Endothelial cell (in vitro differentiated cells): ENCODE measurements around the gene SERTAD1. TPM values are rescaled to one million over a fixed set of nuclear protein-coding genes. Genes with fewer than 3 reads are reported as not detected.

Source experiments
- DNase-seq: peaks from one replicate; pipeline ENCODE4 v3.0.0; 2021; ENCODE audit warnings: low spot score
- H3K27ac Mint-ChIP-seq: one replicate; pipeline ENCODE4 v1.8.0; 2021; ENCODE audit warnings: mixed read lengths, inconsistent platforms; ENCODE audit not compliant: unreplicated experiment
- H3K27me3 Mint-ChIP-seq: one replicate; pipeline ENCODE4 v1.8.0; 2021; ENCODE audit warnings: mild to moderate bottlenecking, moderate library complexity, mixed read lengths, inconsistent platforms; ENCODE audit not compliant: unreplicated experiment
- H3K36me3 Mint-ChIP-seq: one replicate; pipeline ENCODE4 v1.8.0; 2021; ENCODE audit warnings: mild to moderate bottlenecking, low read depth, mixed read lengths, inconsistent platforms; ENCODE audit not compliant: unreplicated experiment
- H3K4me1 Mint-ChIP-seq: one replicate; pipeline ENCODE4 v1.8.0; 2021; ENCODE audit warnings: mild to moderate bottlenecking, mixed read lengths, inconsistent platforms; ENCODE audit not compliant: unreplicated experiment
- H3K4me3 Mint-ChIP-seq: one replicate; pipeline ENCODE4 v1.8.0; 2021; ENCODE audit warnings: mild to moderate bottlenecking, mixed read lengths, inconsistent platforms; ENCODE audit not compliant: unreplicated experiment
- H3K9me3 Mint-ChIP-seq: one replicate; pipeline ENCODE4 v1.8.0; 2021; ENCODE audit warnings: mixed read lengths, inconsistent platforms; ENCODE audit not compliant: unreplicated experiment
- total RNA-seq: library from RNA; stranded (reverse); fragmentation: NEBNext Ultra II Directional; extraction: Animal tissue kit (Norgen Biotek cat#: 25700); gene quantifications from one replicate; pipeline ENCODE4 v1.2.1, GENCODE V29; 2021; ENCODE audit not compliant: unreplicated experiment
- TF ChIP-seq, protein P1 (sequence below): fragments of 200-600 bp; sonication (generic); IDR thresholded peaks from one replicate; pipeline ENCODE4 v1.5.0; 2021; ENCODE audit warnings: antibody characterized with exemption; ENCODE audit not compliant: unreplicated experiment

SERTAD1 gene
- total RNA-seq, 1 donor from 2014 or later = 11.8 TPM

DNA sequence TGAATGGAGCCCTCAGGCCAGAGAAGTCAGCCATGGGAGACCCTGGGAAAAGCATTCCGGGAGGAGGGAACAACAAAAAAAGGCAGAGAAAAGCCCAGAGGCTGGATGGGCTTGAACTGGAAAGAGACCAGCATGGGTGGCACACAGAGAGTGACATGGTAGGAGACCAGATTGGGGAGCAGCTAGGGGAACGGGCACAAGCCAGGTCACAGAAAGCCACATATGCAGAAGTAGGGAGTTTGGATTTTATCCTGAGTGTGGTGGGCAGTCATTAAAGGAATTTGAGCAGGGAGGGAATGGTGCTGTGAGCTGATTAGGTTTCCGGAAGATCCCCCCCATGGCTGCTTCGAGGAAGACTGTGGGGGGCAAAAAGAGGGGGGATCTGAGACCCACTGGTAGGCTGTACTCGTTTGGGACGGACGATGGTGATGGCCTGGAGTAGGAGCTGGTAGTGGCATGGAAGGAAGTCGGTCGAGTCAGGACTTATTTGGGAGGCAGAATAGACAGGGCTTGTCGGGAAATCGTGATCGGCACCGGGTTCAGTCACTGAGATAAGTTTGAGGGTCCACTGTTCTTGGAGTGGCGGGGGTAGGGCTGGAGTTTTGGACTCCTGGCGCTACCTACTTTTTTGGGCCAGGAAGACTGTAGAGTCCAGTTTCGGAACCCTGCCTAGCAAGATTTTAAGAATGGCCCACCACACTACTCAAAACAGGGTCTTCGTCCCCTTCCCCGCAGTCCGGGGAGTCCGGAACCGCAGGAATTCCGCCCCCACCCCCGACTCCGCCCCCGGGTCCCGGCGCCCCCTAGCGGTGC, 949 bp downstream of the SERTAD1 start:
- H3K27ac Mint-ChIP-seq = peak overlapping the region; percentile 99
- H3K9me3 Mint-ChIP-seq = no peaks in the 10 kb centered on the region
- H3K36me3 Mint-ChIP-seq = peaks cover 4% of the 10 kb centered on the region
- H3K4me1 Mint-ChIP-seq = peaks cover 11% of the 10 kb centered on the region
- TF ChIP-seq, protein P1, sequence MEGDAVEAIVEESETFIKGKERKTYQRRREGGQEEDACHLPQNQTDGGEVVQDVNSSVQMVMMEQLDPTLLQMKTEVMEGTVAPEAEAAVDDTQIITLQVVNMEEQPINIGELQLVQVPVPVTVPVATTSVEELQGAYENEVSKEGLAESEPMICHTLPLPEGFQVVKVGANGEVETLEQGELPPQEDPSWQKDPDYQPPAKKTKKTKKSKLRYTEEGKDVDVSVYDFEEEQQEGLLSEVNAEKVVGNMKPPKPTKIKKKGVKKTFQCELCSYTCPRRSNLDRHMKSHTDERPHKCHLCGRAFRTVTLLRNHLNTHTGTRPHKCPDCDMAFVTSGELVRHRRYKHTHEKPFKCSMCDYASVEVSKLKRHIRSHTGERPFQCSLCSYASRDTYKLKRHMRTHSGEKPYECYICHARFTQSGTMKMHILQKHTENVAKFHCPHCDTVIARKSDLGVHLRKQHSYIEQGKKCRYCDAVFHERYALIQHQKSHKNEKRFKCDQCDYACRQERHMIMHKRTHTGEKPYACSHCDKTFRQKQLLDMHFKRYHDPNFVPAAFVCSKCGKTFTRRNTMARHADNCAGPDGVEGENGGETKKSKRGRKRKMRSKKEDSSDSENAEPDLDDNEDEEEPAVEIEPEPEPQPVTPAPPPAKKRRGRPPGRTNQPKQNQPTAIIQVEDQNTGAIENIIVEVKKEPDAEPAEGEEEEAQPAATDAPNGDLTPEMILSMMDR = no peak
- peak overlapping the region; percentile 94 for H3K4me3 Mint-ChIP-seq
- no peak for DNase-seq
- H3K27me3 Mint-ChIP-seq = peaks cover 14% of the 10 kb centered on the region

GRCh38 chr19:40423938-40424337, 1.9 kb downstream of the SERTAD1 start:
- H3K9me3 Mint-ChIP-seq = no peaks in the 10 kb centered on the region
- H3K4me1 Mint-ChIP-seq = peaks cover 19% of the 10 kb centered on the region
- peak overlapping the region; percentile 82 for H3K27ac Mint-ChIP-seq
- no peak for DNase-seq
- peaks cover 4% of the 10 kb centered on the region for H3K36me3 Mint-ChIP-seq
- TF ChIP-seq, protein P1 = no peak
- H3K27me3 Mint-ChIP-seq = peaks cover 14% of the 10 kb centered on the region
- H3K4me3 Mint-ChIP-seq = peak overlapping the region; percentile 94

- peaks cover 15% of the 10 kb centered on the region for H3K27me3 Mint-ChIP-seq
- no peaks in the 10 kb centered on the region for H3K9me3 Mint-ChIP-seq
- TF ChIP-seq, protein P1 = no peak
- DNase-seq = no peak
- peaks cover 28% of the 10 kb centered on the region for H3K4me1 Mint-ChIP-seq
- no peak overlapping the region for H3K27ac Mint-ChIP-seq
- H3K4me3 Mint-ChIP-seq = no peak overlapping the region
- peaks cover 8% of the 10 kb centered on the region for H3K36me3 Mint-ChIP-seq
Measured at GRCh38 chr19:40422748-40423566, 2.8 kb downstream of the SERTAD1 start.

DNA sequence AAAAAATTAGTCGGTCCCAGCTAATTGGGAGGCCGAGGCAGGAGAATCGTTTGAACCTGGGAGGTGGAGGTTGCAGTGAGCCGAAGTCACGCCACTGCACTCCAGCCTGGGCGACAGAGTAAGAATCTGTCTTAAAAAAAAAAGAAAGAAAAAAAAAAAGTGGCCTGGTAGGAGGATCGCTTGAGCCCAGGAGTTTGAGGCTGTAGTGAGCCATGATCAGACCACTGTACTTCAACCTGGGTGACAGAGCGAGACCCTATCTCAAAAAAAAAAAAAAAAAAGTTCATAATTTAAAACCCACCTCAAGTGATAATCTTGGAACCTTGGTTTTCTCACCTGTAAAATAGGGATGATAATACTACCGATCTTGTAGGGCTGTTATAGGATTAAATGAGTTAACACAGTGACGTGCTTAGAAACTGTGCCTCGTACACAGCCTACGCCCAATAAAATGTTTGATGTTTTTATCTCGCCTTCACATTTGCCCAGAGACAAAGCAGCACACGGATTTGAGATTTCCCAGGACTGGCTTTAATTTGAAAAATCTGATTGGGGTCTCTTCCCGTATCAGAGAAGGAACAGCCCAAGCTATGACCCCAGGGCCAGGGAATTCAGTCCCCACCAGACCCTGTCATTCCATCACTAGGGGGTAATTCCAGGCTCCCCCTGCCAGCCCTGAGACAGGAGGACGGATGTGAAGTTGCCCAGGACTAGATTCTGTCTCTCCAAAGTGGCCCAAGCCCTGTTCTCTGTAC, 3.6 kb downstream of the SERTAD1 start:
- peaks cover 36% of the 10 kb centered on the region for H3K4me1 Mint-ChIP-seq
- H3K36me3 Mint-ChIP-seq = peaks cover 10% of the 10 kb centered on the region
- H3K27ac Mint-ChIP-seq = no peak overlapping the region
- DNase-seq = no peak
- H3K9me3 Mint-ChIP-seq = no peaks in the 10 kb centered on the region
- TF ChIP-seq, protein P1 = no peak
- peak overlapping the region; percentile 68 for H3K4me3 Mint-ChIP-seq
- peaks cover 18% of the 10 kb centered on the region for H3K27me3 Mint-ChIP-seq
